Activated T-cell treated with anti-CD3 and anti-CD28 coated beads, Interleukin-2, amount 50 U/mL, for 4 hours (primary cell): ENCODE data around the gene PRDM7. TPM values are rescaled to one million over a fixed set of nuclear protein-coding genes. Genes with fewer than 3 reads are reported as not detected.

Experiments used
- total RNA-seq, 3 donors: library from RNA; stranded (reverse); gene quantifications; one replicate each; pipeline ENCODE4 v1.2.1, GENCODE V29; 2021

PRDM7 gene
- total RNA-seq, 3 donors from 2014 or later = not detected

Other genes starting within 250 kb of the PRDM7 start
- under 1 TPM; 0.21 to 0.49 (median 0.23) TPM for gene SPIRE2, start 248.9 kb downstream of the PRDM7 start, total RNA-seq
- gene TCF25, start 203.7 kb downstream of the PRDM7 start, total RNA-seq = 100 to 1,000 TPM; 144 to 182 (median 164) TPM
- 1 to 10 TPM; 2.5 to 3.0 (median 2.6) TPM for gene MC1R, start 158.5 kb downstream of the PRDM7 start, total RNA-seq
- under 1 TPM; 0.65 to 0.68 (median 0.66) TPM for gene TUBB3, start 154.0 kb downstream of the PRDM7 start, total RNA-seq
- 10 to 100 TPM; 50.1 to 53.5 (median 50.3) TPM for gene DEF8, start 128.6 kb downstream of the PRDM7 start, total RNA-seq
- gene DBNDD1, start 57.9 kb downstream of the PRDM7 start, total RNA-seq = 1 to 10 TPM in 1 of 3 donors, under 1 TPM in 2; 0.47 to 1.2 (median 0.92) TPM